ENCODE data around the gene ZFP92. TPM values are rescaled to one million over a fixed set of nuclear protein-coding genes. Genes with fewer than 3 reads are reported as not detected.

Gene ZFP92
- total and polyA plus RNA-seq, 2 of the 8 experiments (the other 6 are each of a cell fraction or from before 2014, with no cell fraction given): 0.14 to 0.41 TPM

DNA sequence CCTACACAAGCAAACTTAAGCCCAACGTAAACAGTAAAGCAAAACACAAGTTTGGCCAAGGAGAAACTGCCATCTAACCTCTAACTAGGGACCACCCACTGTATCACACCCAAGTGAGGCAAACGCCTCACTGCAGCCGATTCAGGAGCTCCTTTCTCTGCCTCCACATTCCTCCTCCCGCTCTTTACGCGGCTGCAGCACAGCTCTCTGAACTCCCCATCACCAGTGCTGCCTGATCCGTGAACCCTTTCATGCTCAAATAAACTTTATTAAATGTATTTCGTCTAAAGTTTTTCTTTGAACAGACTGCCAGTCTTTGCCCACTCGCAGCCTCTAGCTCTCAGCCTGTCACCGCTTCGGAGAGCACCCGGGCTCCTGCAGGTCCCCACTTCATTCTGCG is 16.7 kb upstream of the ZFP92 start:
- Histone ChIP-seq H3K36me3 (ENCODE audit: control insufficient read depth in 2 of 4, insufficient read depth in 4 of 4, low read length in 3 of 4) (no peaks in the 10 kb centered on the region), H3K4me2 (ENCODE audit: insufficient read depth in 1 of 2, low read depth in 2 of 2, low read length in 2 of 2) (no peak overlapping the region), H4K5ac (ENCODE audit: insufficient read length, low read depth, low read length) (no peak overlapping the region), H2BK120ac (replicated peaks; ENCODE audit: low read depth, low read length) (no peak overlapping the region), H2BK20ac (ENCODE audit: low read length) (no peak overlapping the region), H3K9me3 (ENCODE audit: insufficient read depth in 2 of 2, low read depth in 1 of 2, low read length in 1 of 2) (peaks cover 0 to 14% of the 10 kb centered on the region in 2 experiments; a peak in 1 of 4 replicates), H4K91ac (replicated peaks; ENCODE audit: insufficient read length, low read length) (no peak overlapping the region), H3K9ac (replicated peaks in 1 of 4; ENCODE audit: extremely low read depth in 1 of 4, low read depth in 3 of 4, low read length in 3 of 4) (no peak overlapping the region), H3K23me2 (ENCODE audit: low read depth, low read length) (peaks cover 24% of the 10 kb centered on the region; the same call in 1 of the 2 replicates), H4K8ac (ENCODE audit: extremely low read depth, insufficient read depth, low read length) (no peak overlapping the region), H4K20me1 (replicated peaks in 1 of 2; ENCODE audit: control insufficient read depth in 1 of 2, insufficient read depth in 2 of 2, low read length in 2 of 2) (no peaks in the 10 kb centered on the region), H3K4me1 (replicated peaks in 1 of 4; ENCODE audit: control insufficient read depth in 3 of 4, insufficient read depth in 4 of 4, low read length in 3 of 4) (no peaks in the 10 kb centered on the region), H2AFZ (ENCODE audit: low read length) (no peak overlapping the region), H3K56ac (replicated peaks; ENCODE audit: insufficient read length, low read depth, low read length) (no peak overlapping the region), H3K4me3 (ENCODE audit: extremely low read depth in 1 of 4, insufficient read depth in 2 of 4, low read depth in 3 of 4, low read length in 4 of 4) (no peak overlapping the region), H2BK15ac (ENCODE audit: low read length) (no peak overlapping the region), H3K14ac (ENCODE audit: insufficient read length) (no peak overlapping the region), H3K79me1 (ENCODE audit: low read depth, low read length) (no peaks in the 10 kb centered on the region), H2BK5ac (ENCODE audit: low read depth, low read length) (no peak overlapping the region), H3K79me2 (ENCODE audit: control insufficient read depth in 1 of 2, insufficient read depth in 2 of 2, low read length in 2 of 2) (no peaks in the 10 kb centered on the region), H3K18ac (ENCODE audit: extremely low read depth, low read length) (no peak overlapping the region), H3K23ac (ENCODE audit: insufficient read length) (no peak overlapping the region), H2BK12ac (ENCODE audit: low read depth, low read length) (no peak overlapping the region), H3K27ac (ENCODE audit: low read depth, low read length) (no peak overlapping the region), H3K27me3 (replicated peaks in 1 of 4; ENCODE audit: control insufficient read depth in 3 of 4, extremely low read depth in 1 of 4, insufficient read depth in 3 of 4, low read length in 3 of 4) (no peaks in the 10 kb centered on the region; a peak in 1 of 7 replicates), H2AK5ac (ENCODE audit: low read depth, low read length) (no peak overlapping the region), H3K4ac (replicated peaks; ENCODE audit: insufficient read length, low read depth, low read length) (no peak overlapping the region)
- WGBS, 2 experiments (ENCODE audit: extremely low coverage in 1 of 2, insufficient coverage in 1 of 2, insufficient read length in 1 of 2, insufficient replicate concordance in 2 of 2, low coverage in 1 of 2, low lambda C conversion rate in 2 of 2, missing lambda C conversion rate in 1 of 2): 81% methylated on average over 11 of the region's 13 CpGs; no CpG with 5 or more reads in 1 of the 2 experiments
- no peak for DNase-seq (ENCODE audit: low read depth in 1 of 2, low spot score in 2 of 2)
- ChIA-PET POLR2A (ENCODE audit: partially characterized antibody) (no interaction called here), CTCF (ENCODE audit: partially characterized antibody) (interaction anchor here (1.2 to 1.8 kb wide), 3 partner anchors 12 to 43 kb away, joined by 3 to 4 read pairs (median 4); no protein-coding TSS in a partner anchor)
- FAIRE-seq: no peak
- TF ChIP-seq, protein P1, sequence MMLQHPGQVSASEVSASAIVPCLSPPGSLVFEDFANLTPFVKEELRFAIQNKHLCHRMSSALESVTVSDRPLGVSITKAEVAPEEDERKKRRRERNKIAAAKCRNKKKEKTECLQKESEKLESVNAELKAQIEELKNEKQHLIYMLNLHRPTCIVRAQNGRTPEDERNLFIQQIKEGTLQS (IDR thresholded peaks at IDR 0.05; ENCODE audit: insufficient read depth, low read depth, low read length): no peak
- TF ChIP-seq EZH2 (IDR thresholded peaks at IDR 0.05; ENCODE audit: low read depth, low read length, severe bottlenecking) (no peak), CREB1 (IDR thresholded peaks at IDR 0.05) (no peak), SIX5 (IDR thresholded peaks at IDR 0.05; ENCODE audit: low read depth, low read length) (no peak), RXRA (IDR thresholded peaks at IDR 0.05; ENCODE audit: insufficient read depth, low read depth, low read length) (no peak), KDM5A (IDR thresholded peaks at IDR 0.05; ENCODE audit: low read length) (no peak), GTF2F1 (IDR thresholded peaks at IDR 0.05; ENCODE audit: borderline replicate concordance, low read depth, low read length) (no peak), TEAD4 (IDR thresholded peaks at IDR 0.05; ENCODE audit: low read depth, low read length) (no peak), POLR2A (IDR thresholded peaks at IDR 0.05; ENCODE audit: control extremely low read depth in 1 of 2, low read depth in 2 of 2, low read length in 2 of 2) (no peak), GABPA (IDR thresholded peaks at IDR 0.05; ENCODE audit: borderline replicate concordance, insufficient read depth, low read length) (no peak)
- TF ChIP-seq, protein P2, sequence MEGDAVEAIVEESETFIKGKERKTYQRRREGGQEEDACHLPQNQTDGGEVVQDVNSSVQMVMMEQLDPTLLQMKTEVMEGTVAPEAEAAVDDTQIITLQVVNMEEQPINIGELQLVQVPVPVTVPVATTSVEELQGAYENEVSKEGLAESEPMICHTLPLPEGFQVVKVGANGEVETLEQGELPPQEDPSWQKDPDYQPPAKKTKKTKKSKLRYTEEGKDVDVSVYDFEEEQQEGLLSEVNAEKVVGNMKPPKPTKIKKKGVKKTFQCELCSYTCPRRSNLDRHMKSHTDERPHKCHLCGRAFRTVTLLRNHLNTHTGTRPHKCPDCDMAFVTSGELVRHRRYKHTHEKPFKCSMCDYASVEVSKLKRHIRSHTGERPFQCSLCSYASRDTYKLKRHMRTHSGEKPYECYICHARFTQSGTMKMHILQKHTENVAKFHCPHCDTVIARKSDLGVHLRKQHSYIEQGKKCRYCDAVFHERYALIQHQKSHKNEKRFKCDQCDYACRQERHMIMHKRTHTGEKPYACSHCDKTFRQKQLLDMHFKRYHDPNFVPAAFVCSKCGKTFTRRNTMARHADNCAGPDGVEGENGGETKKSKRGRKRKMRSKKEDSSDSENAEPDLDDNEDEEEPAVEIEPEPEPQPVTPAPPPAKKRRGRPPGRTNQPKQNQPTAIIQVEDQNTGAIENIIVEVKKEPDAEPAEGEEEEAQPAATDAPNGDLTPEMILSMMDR (IDR thresholded peaks at IDR 0.05; ENCODE audit: control extremely low read depth in 1 of 3, insufficient read depth in 1 of 3, low read depth in 1 of 3, low read length in 3 of 3): no peak

All from H1 (cell line).